Stimulated activated CD4-positive, alpha-beta T cell treated with anti-CD3 and anti-CD28 coated beads, Interleukin-1b, Interleukin-23, amount 100 ng/mL, for 1 hour (primary cell): ENCODE results near the gene RASIP1.
"Not testable (repeated sequence)": the region's sequence is repeated elsewhere in the genome, so short reads cannot be mapped to it uniquely, and the experiment has no call there.

Experiments used
- DNase-seq, 2 donors: peaks; one replicate each; pipeline ENCODE4 v3.0.0-alpha.2; 2020; ENCODE audit warnings: low read depth in 2 of 2

The RASIP1 gene, protein sequence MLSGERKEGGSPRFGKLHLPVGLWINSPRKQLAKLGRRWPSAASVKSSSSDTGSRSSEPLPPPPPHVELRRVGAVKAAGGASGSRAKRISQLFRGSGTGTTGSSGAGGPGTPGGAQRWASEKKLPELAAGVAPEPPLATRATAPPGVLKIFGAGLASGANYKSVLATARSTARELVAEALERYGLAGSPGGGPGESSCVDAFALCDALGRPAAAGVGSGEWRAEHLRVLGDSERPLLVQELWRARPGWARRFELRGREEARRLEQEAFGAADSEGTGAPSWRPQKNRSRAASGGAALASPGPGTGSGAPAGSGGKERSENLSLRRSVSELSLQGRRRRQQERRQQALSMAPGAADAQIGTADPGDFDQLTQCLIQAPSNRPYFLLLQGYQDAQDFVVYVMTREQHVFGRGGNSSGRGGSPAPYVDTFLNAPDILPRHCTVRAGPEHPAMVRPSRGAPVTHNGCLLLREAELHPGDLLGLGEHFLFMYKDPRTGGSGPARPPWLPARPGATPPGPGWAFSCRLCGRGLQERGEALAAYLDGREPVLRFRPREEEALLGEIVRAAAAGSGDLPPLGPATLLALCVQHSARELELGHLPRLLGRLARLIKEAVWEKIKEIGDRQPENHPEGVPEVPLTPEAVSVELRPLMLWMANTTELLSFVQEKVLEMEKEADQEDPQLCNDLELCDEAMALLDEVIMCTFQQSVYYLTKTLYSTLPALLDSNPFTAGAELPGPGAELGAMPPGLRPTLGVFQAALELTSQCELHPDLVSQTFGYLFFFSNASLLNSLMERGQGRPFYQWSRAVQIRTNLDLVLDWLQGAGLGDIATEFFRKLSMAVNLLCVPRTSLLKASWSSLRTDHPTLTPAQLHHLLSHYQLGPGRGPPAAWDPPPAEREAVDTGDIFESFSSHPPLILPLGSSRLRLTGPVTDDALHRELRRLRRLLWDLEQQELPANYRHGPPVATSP

GRCh38 chr19:48740164-48740972 lies at the start of gene RASIP1:
TSS of gene RASIP1 (minus strand) at chr19:48740610. CDS start at chr19:48740282, 328 bp downstream.
- DNase-seq, result no peak

DNA sequence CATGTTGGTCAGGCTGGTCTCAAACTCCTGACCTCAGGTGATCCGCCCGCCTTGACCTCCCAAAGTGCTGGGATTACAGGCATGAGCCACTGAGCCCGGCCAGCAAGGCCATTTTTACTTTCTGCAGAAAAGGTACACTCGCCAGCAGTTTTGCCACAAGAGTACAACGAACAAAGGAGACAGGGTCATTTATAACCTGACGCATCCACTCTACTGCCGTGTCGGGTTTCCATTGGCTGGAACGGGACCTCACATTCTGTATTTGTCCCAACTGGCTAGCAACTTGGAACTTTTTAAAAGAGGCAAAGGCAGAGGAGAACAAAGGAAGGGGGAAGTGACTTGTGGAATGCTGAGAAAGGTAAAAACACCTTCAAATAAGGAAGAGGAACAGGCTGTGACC lies 46.9 kb upstream of the RASIP1 start:
- not testable (repeated sequence) for DNase-seq

DNA sequence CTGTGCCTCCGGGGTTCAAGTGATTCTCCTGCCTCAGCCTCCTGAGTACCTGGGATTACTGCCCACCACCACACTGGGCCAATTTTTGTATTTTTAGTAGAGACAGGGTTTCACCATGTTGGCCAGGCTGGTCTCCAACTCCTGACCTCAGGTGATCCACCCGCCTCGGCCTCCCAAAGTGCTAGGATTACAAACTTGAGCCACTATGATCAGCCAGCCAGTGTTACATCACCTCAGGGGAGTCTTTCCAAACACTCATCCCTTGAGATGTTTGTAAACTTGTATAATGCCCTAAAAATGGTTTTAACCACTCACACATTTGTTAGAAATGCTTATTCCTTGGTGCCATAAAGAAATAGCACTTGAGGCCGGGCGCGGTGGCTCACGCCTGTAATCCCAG lies 46.0 kb upstream of the RASIP1 start:
- not testable (repeated sequence) for DNase-seq

- DNase-seq, result no peak
Measured at GRCh38 chr19:48784527-48784926, 44.1 kb upstream of the RASIP1 start.

- DNase-seq, result no peak
Measured at GRCh38 chr19:48780631-48781391, 40.4 kb upstream of the RASIP1 start.

- DNase-seq, result no peak
Measured at GRCh38 chr19:48779636-48780035, 39.2 kb upstream of the RASIP1 start.

- no peak for DNase-seq
Measured at GRCh38 chr19:48777720-48778119, 37.3 kb upstream of the RASIP1 start.

DNA sequence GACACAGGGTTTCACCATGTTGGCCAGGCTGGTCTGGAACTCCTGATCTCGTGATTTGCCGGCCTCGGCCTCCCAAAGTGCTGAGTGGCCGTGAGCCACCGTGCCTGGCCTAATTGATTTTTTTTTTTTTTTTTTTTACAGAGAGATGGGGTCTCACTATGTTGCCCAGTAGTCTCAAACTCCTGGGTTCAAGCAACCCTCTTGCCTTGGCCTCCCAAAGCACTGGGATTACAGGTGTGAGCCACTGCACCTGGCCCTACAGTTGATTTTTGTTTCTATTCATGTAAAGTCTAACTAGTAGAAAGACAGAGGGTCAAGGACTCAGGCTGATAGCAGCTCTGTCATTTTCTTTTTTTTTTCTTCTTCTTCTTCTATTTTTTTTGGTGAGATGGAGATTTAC lies 36.7 kb upstream of the RASIP1 start:
- DNase-seq, result no peak

DNA sequence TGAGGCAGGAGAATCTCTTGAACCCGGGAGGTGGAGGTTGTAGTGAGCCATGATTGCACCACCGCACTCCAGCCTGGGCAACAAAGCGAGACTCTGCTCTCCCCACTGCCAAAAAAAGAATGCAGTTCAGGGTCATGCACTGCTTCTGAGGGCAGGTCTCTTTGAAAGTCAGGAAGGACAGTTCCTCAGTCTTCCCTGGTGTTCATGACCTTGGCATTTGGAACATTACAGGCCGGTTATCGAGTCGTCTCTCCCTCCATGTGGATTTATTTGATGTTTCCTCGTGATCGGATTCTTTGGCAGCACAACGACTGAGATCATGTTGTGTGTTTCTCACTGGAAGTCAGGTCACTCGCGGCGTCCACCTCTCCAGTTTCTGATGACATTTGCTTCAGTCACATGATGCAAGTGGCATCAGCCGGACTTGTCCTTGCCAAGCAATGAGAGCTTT lies 32.1 kb upstream of the RASIP1 start:
- DNase-seq, result no peak

- DNase-seq, result no peak
Measured at GRCh38 chr19:48770734-48771472, 30.5 kb upstream of the RASIP1 start.

DNA sequence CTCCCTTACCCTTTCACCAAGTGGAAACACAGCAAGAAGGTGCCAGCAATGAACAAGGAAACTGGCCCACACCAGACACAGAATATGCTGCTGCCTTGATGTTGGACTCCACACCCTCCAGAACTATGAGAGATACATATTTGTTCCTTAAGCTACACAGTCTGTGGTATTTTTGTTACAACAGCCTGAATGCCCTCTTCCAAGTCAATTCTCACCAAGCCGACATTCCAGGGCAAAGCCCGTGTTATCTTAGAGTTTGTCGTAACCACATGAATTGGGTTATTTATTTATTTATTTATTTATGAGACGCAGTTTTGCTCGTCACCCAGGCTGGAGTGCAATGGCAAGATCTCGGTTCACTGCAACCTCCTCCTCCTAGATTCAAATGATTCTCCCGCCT lies 29.9 kb upstream of the RASIP1 start:
- DNase-seq, result no peak

DNA sequence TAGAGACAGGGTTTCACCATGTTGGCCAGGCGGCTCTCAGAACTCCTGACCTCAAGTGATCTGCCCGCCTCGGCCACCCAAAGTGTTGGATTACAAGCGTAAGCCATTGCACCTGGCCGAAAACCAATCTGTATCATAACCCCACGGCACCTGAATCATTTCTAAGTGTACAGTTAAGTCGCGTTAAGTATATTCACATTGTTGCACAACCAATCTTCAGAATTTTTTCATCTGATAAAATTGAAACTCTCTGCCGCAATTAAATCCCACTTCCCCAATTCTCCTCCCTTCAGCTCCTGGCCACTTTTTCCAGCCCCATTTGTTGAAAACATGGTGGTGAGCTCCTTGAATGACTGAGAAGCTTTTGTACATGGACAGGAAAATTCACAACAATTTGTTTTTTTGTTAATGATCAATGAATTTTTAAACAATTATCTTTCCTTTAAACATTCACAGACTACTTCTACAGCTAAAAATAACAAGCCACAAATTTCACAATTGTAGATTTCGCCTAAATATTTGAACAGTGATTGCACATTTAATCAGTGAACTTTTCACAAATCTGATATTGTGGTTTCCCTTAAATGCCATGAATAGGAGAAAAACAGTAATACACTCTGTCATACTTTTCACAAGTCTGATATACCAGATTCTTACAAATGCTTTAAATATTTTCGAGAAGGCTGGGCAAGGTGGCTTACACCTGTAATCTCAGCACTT lies 28.7 kb upstream of the RASIP1 start:
- DNase-seq, result no peak

DNA sequence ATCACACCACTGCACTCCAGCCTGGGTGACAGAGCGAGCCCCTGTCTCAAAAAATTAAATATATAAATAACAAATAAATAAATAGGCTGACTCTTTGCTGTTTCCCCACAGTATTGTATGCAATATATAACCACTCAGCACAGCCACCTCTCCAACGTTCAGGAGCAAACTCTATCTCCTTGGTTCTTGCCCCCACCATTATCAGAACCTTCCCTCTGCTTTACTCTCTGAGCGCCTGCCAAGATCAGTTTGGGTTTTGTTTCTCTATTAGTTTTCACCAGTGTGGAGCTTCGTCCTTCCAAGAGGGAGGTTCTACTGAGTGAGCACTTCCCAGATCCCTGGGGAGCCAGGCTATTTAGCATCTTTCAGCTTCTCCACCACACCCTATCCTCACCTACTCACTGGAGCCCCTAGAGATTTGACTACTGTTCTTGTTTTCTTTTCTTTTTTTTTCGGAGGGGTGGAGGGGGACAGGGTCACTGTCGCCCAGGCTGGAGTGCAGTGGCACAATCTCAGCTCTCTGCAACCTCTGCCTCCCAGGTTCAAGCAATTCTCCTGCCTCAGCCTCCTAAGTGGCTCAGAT lies 27.9 kb upstream of the RASIP1 start:
- not testable (repeated sequence) for DNase-seq

GRCh38 chr19:48765816-48766215 lies 25.4 kb upstream of the RASIP1 start:
- DNase-seq, result not testable (repeated sequence)

- no peak for DNase-seq
Measured at GRCh38 chr19:48760504-48761205, 20.2 kb upstream of the RASIP1 start.

DNA sequence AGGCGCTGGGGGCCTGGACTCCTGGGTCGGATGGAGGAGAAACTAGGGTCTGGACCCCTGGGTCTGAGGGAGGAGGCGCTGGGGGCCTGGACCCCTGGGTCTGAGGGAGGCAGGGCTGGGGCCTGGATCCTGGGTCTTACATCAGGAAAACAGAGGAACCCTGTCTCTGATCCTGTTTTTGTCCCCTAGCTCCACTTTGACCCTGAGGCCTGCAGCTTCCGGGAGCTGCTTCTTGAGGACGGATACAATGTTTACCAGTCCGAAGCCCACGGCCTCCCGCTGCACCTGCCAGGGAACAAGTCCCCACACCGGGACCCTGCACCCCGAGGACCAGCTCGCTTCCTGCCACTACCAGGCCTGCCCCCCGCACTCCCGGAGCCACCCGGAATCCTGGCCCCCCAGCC lies 17.3 kb upstream of the RASIP1 start:
- no peak for DNase-seq

DNA sequence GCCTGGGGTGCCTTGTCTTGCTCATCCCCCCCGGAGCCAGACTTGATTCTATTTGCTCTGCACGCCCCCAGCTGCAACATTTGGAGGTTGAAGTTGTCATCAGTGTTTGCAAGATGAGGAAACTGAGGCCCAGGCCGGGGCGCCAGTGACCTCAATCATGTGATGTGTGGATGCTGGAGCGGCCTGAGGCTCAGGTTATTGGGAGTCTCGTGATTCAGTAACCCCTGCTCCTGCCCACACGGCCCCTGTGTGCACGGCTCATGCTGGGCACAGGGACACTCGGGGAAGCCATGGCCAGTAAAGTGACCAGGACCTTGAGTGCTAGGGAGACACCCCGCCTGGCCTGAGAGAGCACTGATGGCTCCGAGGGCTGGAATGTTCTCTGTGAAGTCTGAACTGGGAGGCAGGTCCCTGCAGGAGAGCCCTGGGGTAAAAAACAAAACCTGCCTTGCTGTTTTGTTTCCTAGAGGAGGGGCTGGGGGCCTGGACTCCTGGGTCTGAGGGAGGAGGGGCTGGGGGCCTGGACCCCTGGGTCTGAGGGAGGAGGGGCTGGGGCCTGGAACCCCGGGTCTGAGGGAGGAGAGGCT lies 16.8 kb upstream of the RASIP1 start:
- DNase-seq, result no peak

GRCh38 chr19:48756686-48757085 lies 16.3 kb upstream of the RASIP1 start:
- no peak for DNase-seq
